Immature natural killer cell (primary cell): Measurements from ENCODE around the gene CELSR1. TPM values are rescaled to one million over a fixed set of nuclear protein-coding genes. Genes with fewer than 3 reads are reported as not detected.
A peak's percentile ranks its signal among the peaks of the same experiment; 100 is the strongest.

Source experiments
- DNase-seq, 3 donors: peaks; one replicate each; pipeline ENCODE4 v3.0.0; 2022; ENCODE audit warnings: mixed read lengths in 1 of 3
- H3K27ac Mint-ChIP-seq, 6 donors: one replicate each; pipeline ENCODE4 v1.8.0; 2020; ENCODE audit warnings: mixed read lengths in 6 of 6, mild to moderate bottlenecking in 5 of 6, inconsistent platforms in 4 of 6, moderate library complexity in 3 of 6
- H3K27me3 Mint-ChIP-seq, 3 donors: one replicate each; pipeline ENCODE4 v1.8.0; 2020 to 2021; ENCODE audit warnings: low read depth in 3 of 3, mild to moderate bottlenecking in 3 of 3, mixed read lengths in 3 of 3, moderate library complexity in 3 of 3, inconsistent platforms in 1 of 3
- H3K36me3 Mint-ChIP-seq, 3 donors: one replicate each; pipeline ENCODE4 v1.8.0; 2020; ENCODE audit warnings: mixed read lengths in 3 of 3, inconsistent platforms in 2 of 3, mild to moderate bottlenecking in 2 of 3
- H3K4me1 Mint-ChIP-seq, 2 donors: one replicate each; pipeline ENCODE4 v1.8.0; 2020; ENCODE audit warnings: inconsistent platforms in 2 of 2, mild to moderate bottlenecking in 2 of 2, mixed read lengths in 2 of 2, moderate library complexity in 1 of 2
- H3K4me3 Mint-ChIP-seq, 5 donors: one replicate each; pipeline ENCODE4 v1.8.0; 2020; ENCODE audit warnings: mild to moderate bottlenecking in 5 of 5, mixed read lengths in 5 of 5, inconsistent platforms in 3 of 5, moderate library complexity in 3 of 5
- H3K9me3 Mint-ChIP-seq, 6 donors: one replicate each; pipeline ENCODE4 v1.8.0; 2020; ENCODE audit warnings: mild to moderate bottlenecking in 6 of 6, mixed read lengths in 6 of 6, inconsistent platforms in 4 of 6, moderate library complexity in 3 of 6
- polyA plus RNA-seq, 3 donors: library from polyadenylated mRNA; unstranded; fragments of 300-500 nt; fragmentation: Illumina TruSeq; gene quantifications; one replicate each; pipeline ENCODE4 v1.2.3, GENCODE V29; 2021

The CELSR1 gene
- polyA plus RNA-seq, 3 donors from 2014 or later = 0.24 to 1.6 (median 1.2) TPM

DNA sequence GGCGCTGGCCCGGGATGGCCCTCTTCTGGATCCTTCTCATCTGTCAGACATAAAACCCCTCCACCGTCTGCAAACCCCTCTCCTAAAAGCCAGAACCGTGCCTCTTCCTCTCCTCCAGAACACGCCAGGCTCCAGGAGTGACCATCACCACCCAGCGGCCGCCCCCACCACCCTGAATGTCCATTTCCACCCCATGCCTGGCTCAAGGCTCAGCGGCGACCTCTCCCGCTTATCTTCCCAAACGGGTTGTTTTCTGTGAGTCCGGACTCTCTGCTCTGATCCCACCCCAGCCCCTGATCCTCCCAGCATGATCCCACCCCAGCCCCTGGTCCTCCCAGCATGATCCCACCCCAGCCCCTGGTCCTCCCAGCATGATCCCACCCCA lies 37.6 kb downstream of the CELSR1 start:
- Mint-ChIP-seq H3K4me1 (peaks cover 10 to 17% of the 10 kb centered on the region in 2 donors), H3K27ac (no peak overlapping the region), H3K9me3 (no peaks in the 10 kb centered on the region), H3K27me3 (peaks cover 8 to 15% (median 8%) of the 10 kb centered on the region in 3 donors), H3K4me3 (no peak overlapping the region), H3K36me3 (no peaks in the 10 kb centered on the region)
- DNase-seq = no peak

DNA sequence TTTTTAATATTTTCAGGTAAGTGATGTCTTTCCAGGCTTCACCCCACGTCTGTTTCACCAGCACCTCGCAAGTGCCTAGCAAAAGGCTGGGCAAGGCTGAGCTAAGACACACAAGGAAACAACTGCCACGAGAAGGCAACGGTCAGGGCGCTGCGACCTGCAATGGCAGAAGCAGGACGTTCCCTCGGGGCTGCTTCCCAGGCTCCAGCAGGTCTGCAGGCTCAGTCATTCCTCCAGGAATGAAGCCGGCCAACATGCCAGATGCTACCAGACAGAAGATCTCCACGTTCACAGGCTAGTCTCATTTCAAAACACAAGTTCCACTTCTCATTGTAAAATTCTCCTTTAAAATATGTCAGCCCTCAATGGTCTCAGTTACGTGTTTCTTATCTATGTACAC lies 45.5 kb downstream of the CELSR1 start:
- H3K27me3 Mint-ChIP-seq = peaks cover 1 to 5% (median 2%) of the 10 kb centered on the region in 3 donors
- peaks cover 8 to 12% of the 10 kb centered on the region in 2 donors for H3K4me1 Mint-ChIP-seq
- H3K9me3 Mint-ChIP-seq = no peaks in the 10 kb centered on the region
- H3K36me3 Mint-ChIP-seq = no peaks in the 10 kb centered on the region
- no peak overlapping the region for H3K4me3 Mint-ChIP-seq
- H3K27ac Mint-ChIP-seq = no peak overlapping the region
- no peak for DNase-seq

DNA sequence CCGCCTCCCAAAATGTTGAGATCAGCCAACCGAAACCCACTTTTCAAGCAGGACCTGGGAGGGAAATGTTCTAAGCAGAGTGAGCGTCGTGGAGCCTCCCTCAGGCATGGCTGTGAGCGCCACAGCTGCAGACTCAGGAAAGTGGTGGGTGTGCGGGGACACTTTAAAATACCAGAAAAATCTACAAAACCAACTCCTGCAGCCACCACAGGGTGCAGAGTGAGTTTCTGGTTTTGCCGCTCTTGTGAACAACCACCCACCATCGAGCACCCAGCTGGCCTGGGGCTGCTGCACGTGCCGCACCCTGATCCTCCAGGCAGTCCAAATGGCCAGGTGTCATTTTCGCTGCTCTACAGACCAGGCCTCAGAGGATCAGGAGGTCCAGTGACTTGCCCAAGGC lies 46.9 kb downstream of the CELSR1 start:
- Mint-ChIP-seq H3K4me3 (no peak overlapping the region), H3K9me3 (no peaks in the 10 kb centered on the region), H3K36me3 (no peaks in the 10 kb centered on the region), H3K27me3 (peaks cover 1 to 5% (median 2%) of the 10 kb centered on the region in 3 donors), H3K27ac (no peak overlapping the region), H3K4me1 (peaks cover 10 to 12% of the 10 kb centered on the region in 2 donors)
- no peak for DNase-seq

DNA sequence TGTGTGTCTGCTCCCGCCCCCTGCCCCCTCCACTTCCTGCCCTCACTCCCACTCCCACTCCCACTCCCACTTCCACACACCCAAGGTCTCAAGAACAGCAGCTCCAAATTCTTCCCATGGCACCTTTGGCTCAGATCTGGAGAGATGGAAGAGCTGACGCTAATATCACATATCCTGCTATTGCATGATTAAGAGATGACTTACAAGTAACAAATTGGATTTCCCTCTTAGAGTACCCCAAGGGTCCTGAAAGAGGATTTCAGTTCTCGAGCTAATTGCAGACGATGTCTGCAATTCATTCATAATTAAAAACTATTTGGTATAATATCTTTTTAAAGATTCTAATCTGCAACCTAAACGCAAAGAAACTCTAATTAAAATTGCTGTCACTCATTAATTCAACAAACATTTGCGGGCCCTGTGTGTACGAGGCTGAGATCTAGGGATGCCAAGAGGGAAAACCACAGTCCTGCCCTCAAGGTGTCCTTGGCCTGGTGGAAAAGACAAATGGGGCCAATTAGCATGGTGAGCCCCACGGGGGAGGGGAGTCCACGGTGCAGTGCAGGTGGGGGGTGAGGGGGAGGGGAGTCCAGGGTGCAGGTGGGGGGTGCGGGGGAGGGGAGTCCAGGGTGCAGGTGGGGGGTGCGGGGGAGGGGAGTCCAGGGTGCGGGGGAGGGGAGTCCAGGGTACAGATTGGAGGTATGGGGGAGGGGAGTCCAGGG lies 50.3 kb downstream of the CELSR1 start:
- DNase-seq = no peak
- Mint-ChIP-seq H3K27ac (peak overlapping the region in 2 of 6 donors; percentile 28 to 68), H3K36me3 (peaks cover 0 to 4% (median 0%) of the 10 kb centered on the region in 3 donors)

DNA sequence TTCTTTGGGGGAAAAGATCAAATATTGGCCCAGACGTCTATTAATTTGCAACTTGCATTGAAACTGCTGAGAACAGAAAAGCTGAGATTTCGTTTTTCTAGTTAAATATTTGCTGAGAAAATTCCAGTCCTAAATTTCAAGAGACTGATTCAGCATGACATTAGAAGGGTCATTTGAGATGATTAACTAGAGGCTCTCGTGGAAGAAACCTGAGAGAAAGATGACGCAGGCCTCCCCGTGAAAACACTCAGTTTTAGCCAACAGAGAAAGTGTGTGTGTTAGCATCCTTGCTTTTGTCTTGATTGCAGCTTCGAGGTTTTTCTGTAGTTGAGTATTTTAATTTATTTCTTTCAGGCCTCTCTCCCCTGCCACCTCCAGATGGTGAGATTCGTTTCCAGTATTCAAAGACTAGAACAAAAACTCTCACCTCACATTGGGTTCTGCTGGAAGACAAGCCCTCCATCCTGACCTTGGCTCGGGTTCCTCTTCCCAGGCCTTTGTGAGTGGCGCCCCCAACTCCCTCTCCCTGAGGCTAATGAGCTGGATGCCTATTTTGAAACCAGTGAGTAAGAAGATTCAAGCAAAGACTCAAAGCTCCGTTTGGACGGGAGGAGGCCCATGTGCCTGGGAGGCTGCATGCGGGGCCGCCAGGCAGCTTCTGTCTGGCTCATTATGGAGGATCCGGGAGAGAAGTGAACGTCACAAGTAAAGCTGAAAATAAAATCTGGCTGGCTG lies 52.4 kb downstream of the CELSR1 start:
- H3K27me3 Mint-ChIP-seq = peaks cover 2 to 5% (median 3%) of the 10 kb centered on the region in 3 donors
- DNase-seq = no peak
- H3K4me3 Mint-ChIP-seq = no peak overlapping the region
- H3K9me3 Mint-ChIP-seq = no peaks in the 10 kb centered on the region
- no peak overlapping the region for H3K27ac Mint-ChIP-seq
- H3K4me1 Mint-ChIP-seq = peaks cover 10 to 33% of the 10 kb centered on the region in 2 donors
- H3K36me3 Mint-ChIP-seq = peaks cover 0 to 4% (median 0%) of the 10 kb centered on the region in 3 donors

More for the DNA sequence above, 50.3 kb downstream of the CELSR1 start:
- H3K4me1 Mint-ChIP-seq = peaks cover 10 to 25% of the 10 kb centered on the region in 2 donors
- peaks cover 2 to 5% (median 3%) of the 10 kb centered on the region in 3 donors for H3K27me3 Mint-ChIP-seq
- H3K4me3 Mint-ChIP-seq = no peak overlapping the region
- H3K9me3 Mint-ChIP-seq = no peaks in the 10 kb centered on the region

DNA sequence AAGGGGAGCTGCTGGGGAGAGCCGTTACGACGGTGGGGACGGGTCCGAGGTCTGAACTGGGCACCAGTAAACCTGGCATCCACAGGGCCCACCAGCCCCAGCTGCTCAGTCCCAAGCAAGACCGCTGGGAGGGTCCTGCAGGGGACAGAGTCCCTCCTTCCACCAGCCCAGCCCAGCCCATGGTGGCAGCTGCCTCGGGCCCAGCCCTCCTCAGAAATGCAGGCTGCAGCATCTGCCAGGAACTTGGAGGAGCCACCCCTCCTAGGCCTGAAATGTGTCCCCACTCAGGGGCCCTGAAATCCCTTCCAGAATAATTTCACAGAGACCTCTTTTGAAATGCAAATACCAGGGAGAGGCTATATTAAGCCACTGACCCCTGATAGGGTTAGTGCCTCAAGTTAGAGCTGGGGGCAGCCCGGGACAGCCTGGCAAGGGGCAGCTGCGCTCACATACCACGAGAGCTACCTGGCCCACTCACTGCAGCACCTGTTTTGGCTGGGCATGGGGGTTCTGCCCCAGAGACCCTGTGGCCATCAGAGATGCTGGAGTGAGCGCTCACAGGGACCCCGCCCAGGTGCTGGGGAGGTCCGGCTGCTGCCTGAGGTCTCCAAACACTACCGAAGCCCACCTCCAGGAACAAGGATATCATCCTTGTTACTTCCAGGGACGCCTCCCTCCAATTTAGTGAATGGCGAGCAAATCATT lies 53.1 kb downstream of the CELSR1 start:
- Mint-ChIP-seq H3K27me3 (peaks cover 2 to 5% (median 3%) of the 10 kb centered on the region in 3 donors), H3K4me3 (no peak overlapping the region), H3K36me3 (peaks cover 0 to 4% (median 0%) of the 10 kb centered on the region in 3 donors), H3K4me1 (peaks cover 10 to 38% of the 10 kb centered on the region in 2 donors), H3K9me3 (no peaks in the 10 kb centered on the region), H3K27ac (no peak overlapping the region)
- no peak for DNase-seq

DNA sequence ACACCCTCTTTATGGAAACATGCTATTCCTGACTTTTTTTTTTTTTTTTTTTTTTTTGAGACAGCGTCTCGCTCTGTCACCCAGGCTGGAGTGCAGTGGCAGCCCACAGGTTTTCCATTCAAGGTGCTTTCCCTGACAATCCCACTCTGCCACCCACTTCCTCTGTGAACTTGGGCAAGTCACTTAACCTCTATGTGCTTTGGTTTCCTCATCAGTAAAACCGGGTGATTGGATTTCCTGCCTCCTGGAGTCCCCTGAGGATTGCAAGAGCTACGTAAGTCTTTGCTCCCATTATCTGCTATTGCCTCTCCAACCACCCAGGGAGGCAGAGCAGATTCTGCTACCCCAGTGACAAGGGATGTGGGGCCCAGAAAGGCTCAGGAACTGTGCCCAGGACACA lies 54.1 kb downstream of the CELSR1 start:
- H3K36me3 Mint-ChIP-seq = peaks cover 0 to 4% (median 0%) of the 10 kb centered on the region in 3 donors
- H3K27ac Mint-ChIP-seq = no peak overlapping the region
- no peaks in the 10 kb centered on the region for H3K9me3 Mint-ChIP-seq

DNA sequence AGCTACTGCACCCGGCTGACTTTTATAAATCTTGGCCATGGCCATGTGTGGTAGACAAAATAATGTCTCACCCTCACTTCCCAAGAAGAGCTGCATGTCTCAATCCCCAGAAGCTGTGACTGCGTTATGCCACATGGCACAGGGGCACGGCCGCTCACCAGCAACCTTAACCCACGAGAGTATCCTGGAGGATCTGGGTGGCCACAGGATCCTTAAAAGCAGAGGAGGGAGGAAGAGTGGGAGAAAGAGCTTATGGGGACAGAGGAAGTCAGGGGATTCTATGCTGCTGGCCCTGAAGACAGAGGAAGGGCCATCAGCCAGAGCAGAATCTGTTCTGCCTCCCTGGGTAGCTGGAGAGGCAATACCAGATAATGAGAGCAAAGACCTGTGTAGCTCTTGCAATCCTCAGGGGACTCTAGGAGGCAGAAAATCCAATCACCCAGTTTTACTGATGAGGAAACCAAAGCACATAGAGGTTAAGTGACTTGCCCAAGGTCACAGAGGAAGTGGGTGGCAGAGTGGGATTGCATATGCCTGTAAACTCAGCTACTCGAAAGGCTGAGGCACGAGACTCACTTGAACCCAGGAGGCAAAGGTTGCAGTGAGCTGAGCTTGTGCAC lies 55.3 kb downstream of the CELSR1 start:
- Mint-ChIP-seq H3K4me3 (no peak overlapping the region), H3K36me3 (peaks cover 0 to 4% (median 0%) of the 10 kb centered on the region in 3 donors)

More for the DNA sequence above, 54.1 kb downstream of the CELSR1 start:
- H3K4me1 Mint-ChIP-seq = peaks cover 7 to 36% of the 10 kb centered on the region in 2 donors
- DNase-seq = no peak
- no peak overlapping the region for H3K4me3 Mint-ChIP-seq
- H3K27me3 Mint-ChIP-seq = peaks cover 0 to 7% (median 3%) of the 10 kb centered on the region in 3 donors

DNA sequence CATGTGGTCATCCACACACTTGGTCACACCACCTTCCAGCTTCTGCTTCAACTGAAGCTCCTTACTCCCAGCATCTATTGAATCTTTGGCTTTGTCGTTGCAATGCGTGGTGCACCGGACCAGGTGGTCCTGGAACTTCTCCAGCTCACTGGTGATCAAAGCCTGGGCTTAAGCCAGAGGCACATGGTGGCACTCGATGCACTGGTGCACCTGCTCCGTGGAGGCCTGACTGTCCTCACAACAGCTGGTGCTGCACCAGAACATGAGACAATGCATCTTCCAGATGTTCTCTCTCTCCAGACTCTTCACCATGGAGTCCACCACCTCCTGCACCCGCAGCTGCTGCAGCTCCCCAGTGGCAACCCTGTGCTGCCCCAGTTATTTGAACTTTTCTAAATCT lies 56.0 kb downstream of the CELSR1 start:
- no peak overlapping the region for H3K27ac Mint-ChIP-seq

More for the DNA sequence above, 55.3 kb downstream of the CELSR1 start:
- Mint-ChIP-seq H3K4me1 (peaks cover 2 to 31% of the 10 kb centered on the region in 2 donors), H3K27ac (no peak overlapping the region), H3K27me3 (peaks cover 0 to 6% (median 4%) of the 10 kb centered on the region in 3 donors), H3K9me3 (no peaks in the 10 kb centered on the region)
- no peak for DNase-seq

DNA sequence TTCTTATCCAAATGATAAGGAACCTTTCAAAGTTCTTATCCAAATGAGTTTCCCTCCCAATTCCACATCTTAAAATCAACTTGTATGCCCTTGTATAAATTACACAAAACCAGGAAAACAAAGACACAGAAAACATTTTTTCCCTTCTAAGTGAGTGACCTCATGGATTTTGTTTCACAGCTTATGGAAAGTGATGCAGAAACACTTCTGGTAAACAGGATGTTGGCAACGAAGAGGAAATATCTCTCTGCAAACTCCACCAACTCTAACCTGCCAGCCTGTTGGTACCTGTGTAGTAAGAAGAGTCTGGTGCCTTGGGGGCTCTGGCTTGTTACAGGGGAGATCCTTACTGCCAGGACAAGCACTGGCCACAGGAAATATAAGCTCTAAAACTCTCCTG lies 57.0 kb downstream of the CELSR1 start:
- H3K27ac Mint-ChIP-seq = no peak overlapping the region
- H3K9me3 Mint-ChIP-seq = peaks cover 0 to 1% (median 0%) of the 10 kb centered on the region in 6 donors
- H3K36me3 Mint-ChIP-seq = peaks cover 0 to 4% (median 0%) of the 10 kb centered on the region in 3 donors
- H3K27me3 Mint-ChIP-seq = peaks cover 2 to 9% (median 4%) of the 10 kb centered on the region in 3 donors
- DNase-seq = no peak
- H3K4me1 Mint-ChIP-seq = peaks cover 3 to 46% of the 10 kb centered on the region in 2 donors
- peak overlapping the region in 1 of 5 donors; percentile 13 for H3K4me3 Mint-ChIP-seq

More for the DNA sequence above, 56.0 kb downstream of the CELSR1 start:
- no peak for DNase-seq
- peaks cover 0 to 6% (median 4%) of the 10 kb centered on the region in 3 donors for H3K27me3 Mint-ChIP-seq
- no peak overlapping the region for H3K4me3 Mint-ChIP-seq
- H3K36me3 Mint-ChIP-seq = peaks cover 0 to 4% (median 0%) of the 10 kb centered on the region in 3 donors
- H3K9me3 Mint-ChIP-seq = peaks cover 0 to 1% (median 0%) of the 10 kb centered on the region in 6 donors
- H3K4me1 Mint-ChIP-seq = peaks cover 3 to 39% of the 10 kb centered on the region in 2 donors

DNA sequence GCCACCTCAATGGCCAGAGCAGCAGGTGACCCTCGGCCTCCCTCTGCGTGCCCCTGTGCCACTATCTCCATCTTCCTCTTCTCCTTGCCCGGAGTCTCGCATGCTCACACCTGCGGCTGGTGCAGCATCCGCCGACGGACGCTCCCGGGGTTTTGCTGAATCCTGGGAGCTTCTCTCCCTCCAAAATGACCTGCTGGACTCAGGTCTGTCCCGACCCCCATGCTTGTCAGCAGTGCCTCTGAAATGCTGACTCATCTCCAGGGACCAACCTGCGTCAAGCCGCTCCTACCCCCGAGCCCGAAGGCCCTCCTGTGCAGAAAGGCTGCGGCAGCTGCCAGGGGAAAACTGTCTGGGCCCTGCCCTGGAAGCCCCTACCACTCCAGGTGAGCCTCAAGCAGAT lies 58.4 kb downstream of the CELSR1 start:
- peaks cover 1 to 9% (median 2%) of the 10 kb centered on the region in 3 donors for H3K27me3 Mint-ChIP-seq
- no peak overlapping the region for H3K4me3 Mint-ChIP-seq
- peaks cover 3 to 46% of the 10 kb centered on the region in 2 donors for H3K4me1 Mint-ChIP-seq
- peaks cover 0 to 4% (median 0%) of the 10 kb centered on the region in 3 donors for H3K36me3 Mint-ChIP-seq
- no peak overlapping the region for H3K27ac Mint-ChIP-seq
- no peak for DNase-seq
- peaks cover 0 to 3% (median 0%) of the 10 kb centered on the region in 6 donors for H3K9me3 Mint-ChIP-seq

DNA sequence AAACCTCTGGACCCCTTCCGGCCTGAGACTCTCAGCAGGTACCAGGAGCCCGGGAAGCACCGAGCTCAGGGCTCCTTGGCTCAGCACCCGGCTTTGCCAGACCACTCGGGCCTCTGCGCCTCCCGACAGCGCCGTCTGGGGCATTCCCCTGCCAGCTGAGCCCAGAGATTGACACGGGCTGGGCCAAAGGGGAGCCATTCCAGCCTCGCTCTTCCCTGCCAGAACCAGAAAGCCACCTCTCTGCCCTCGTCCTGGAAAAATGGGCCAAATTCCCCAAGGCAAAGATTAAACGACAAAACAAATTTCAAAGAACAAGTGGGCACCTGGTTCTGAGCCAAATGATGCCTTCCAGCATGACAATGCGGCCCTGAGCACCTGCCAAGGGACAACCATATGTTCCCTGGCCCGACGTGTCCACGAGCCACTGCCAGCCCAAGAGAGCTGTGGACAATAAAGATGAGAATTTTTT lies 59.3 kb downstream of the CELSR1 start:
- Mint-ChIP-seq H3K27ac (no peak overlapping the region), H3K4me1 (peaks cover 3 to 40% of the 10 kb centered on the region in 2 donors), H3K9me3 (peaks cover 0 to 3% (median 0%) of the 10 kb centered on the region in 6 donors), H3K36me3 (peaks cover 0 to 4% (median 0%) of the 10 kb centered on the region in 3 donors), H3K27me3 (peaks cover 1 to 9% (median 2%) of the 10 kb centered on the region in 3 donors), H3K4me3 (peak overlapping the region in 2 of 5 donors; percentile 11 to 12)
- no peak for DNase-seq

DNA sequence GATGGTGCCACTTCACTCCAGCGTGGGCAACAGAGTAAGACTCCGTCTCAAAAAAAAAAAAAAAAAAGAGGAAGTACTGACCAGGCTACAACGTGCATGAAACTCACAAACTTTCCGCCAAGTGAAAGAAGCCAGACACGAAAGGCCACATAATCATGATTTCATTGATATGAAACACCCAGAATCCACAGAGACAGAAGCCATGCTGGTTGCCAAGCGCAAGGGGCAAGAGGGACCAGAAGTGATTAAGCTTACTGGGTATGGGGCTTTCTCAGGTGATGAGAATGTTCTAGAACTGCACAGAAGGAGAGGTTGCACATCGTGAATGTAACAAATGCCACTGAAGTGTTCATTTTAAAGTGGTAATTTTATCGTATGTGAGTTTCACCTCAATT lies 60.9 kb downstream of the CELSR1 start:
- peaks cover 3 to 28% of the 10 kb centered on the region in 2 donors for H3K4me1 Mint-ChIP-seq
- H3K4me3 Mint-ChIP-seq = peak overlapping the region in 2 of 5 donors; percentile 22 to 68
- H3K9me3 Mint-ChIP-seq = peaks cover 0 to 3% (median 0%) of the 10 kb centered on the region in 6 donors
- peak overlapping the region in 3 of 6 donors; percentile 39 to 70 (median 62) for H3K27ac Mint-ChIP-seq
- H3K27me3 Mint-ChIP-seq = peaks cover 2 to 9% (median 4%) of the 10 kb centered on the region in 3 donors
- no peaks in the 10 kb centered on the region for H3K36me3 Mint-ChIP-seq
- DNase-seq = peak; percentile 12 to 40 (median 14)
